Measurements from ENCODE around the gene HAPLN2.
"Not testable (repeated sequence)": the region's sequence is repeated elsewhere in the genome, so short reads cannot be mapped to it uniquely, and the experiment has no call there.

Gene HAPLN2

DNA sequence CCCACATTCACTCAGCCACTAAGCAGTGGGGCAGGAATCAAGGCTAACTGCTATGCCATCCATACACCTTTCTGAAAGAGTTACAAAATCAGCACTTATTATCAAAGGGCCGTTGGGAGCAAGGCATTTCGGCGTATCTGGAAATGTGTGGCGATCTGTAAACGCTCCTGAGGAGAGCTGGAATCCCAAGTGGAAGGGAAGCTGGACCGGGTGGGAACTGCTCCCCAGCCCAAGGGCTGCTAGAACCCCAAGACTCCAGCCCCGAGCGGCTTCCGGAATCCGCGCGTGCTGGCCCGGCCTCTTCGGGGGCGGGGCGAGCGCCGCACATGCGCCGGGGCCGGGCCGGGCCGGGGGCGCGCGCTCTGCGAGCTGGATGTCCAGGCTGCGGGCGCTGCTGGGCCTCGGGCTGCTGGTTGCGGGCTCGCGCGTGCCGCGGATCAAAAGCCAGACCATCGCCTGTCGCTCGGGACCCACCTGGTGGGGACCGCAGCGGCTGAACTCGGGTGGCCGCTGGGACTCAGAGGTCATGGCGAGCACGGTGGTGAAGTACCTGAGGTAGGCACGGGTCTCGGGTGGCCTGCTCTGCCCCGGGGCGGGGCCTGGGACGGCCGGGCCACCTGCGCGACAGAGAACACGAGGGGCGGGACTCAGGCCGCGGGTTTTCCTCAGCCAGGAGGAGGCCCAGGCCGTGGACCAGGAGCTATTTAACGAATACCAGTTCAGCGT, 27.6 kb upstream of the HAPLN2 start, which contains the start of gene NAXE:
Gene NAXE, plus strand, starts transcription at position 345 of the 726 bp plus-strand sequence. Its CDS starts 29 bp downstream, at position 374.
- DNase-seq: peak in 50 of 51 donors; percentile 21 to 85 (median 67)

DNA sequence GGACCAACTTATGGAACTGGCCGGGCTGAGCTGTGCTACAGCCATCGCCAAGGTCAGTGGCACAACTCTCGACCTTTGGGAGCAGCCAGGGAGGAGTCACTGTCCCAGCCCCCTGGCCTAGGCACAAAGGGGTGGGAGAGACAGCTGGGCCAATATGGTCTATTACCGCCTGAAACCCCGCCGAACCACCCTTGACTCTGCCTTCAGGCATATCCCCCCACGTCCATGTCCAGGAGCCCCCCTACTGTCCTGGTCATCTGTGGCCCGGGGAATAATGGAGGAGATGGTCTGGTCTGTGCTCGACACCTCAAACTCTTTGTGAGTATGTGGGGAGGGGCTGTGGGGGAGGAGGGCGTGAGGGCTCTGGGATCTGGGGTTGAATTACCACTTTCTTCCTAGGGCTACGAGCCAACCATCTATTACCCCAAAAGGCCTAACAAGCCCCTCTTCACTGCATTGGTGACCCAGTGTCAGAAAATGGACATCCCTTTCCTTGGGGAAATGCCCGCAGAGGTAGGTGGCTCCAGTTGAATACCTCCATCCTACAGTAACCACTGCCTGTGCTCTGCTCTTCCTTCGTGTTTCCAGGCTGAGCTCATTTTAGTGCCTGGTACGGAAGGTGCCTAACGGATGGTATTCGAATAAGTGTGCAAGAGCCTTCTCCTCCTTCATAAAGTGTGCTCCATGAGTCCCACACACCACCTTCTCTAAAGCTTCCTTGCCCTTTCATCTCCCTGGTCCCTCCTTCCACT, 26.9 kb upstream of the HAPLN2 start:
- DNase-seq: no peak

DNA sequence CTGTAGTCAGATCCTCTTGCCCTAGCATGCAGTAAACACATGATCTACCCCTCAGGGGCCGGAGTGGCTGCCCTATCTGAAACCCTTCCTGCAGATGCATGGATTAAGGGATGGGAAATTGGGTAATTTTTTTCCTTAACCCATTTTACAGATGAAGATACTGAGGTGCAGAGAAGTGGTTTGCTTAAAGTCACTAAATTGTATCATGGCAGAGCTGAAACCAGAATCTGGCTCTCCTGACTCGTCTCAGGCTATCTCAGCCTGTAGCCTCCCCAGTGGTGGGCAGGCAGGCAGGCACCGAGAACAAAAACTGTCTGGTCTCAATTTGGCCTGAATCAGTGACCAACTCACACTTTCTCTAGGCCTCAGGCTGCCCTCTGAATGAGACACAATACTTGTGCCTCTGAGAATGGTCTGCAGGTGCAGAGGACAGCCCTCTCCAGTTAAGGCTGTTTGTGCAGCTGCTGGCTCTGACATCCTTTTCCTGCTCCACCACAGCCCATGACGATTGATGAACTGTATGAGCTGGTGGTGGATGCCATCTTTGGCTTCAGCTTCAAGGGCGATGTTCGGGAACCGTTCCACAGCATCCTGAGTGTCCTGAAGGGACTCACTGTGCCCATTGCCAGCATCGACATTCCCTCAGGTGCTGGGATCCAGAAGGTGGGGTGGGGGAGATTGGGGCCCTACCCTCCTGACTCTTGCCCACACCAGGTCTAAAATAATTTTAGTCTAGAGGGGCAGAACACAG, 26.1 kb upstream of the HAPLN2 start:
- DNase-seq: no peak

DNA sequence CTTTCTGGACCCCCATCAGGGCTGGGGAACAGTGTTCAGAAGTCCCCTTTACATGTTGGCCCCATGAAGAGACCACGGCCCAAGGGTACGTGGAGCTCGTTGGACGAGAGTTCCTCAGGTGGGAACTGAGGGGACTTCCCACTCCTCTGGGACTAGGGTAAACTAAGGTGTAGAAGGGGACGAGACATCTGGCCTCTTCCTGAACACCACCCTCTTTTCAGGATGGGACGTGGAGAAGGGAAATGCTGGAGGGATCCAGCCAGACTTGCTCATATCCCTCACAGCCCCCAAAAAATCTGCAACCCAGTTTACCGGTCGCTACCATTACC, 25.6 kb upstream of the HAPLN2 start:
- DNase-seq: no peak

DNA sequence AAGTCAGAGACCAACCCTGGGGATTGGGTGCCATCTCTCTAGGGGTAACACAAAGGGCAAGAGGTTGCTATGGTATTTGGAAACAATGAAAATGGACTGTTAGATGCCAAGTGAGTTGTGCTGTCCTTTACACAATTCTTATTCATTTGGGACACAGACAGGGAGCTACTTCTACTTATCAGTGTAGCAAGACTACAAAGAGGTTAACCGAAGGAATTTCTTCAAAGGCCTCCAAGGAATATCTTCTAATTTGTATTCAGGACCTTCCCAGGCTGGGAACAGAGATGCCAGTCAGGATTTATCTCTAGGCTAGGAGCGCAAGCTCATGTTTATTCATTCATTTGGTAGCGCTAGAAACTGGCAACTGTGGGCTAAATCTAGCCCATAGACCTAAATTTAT, 25.0 kb upstream of the HAPLN2 start:
- DNase-seq: peak in 1 of 51 donors; percentile 22

DNA sequence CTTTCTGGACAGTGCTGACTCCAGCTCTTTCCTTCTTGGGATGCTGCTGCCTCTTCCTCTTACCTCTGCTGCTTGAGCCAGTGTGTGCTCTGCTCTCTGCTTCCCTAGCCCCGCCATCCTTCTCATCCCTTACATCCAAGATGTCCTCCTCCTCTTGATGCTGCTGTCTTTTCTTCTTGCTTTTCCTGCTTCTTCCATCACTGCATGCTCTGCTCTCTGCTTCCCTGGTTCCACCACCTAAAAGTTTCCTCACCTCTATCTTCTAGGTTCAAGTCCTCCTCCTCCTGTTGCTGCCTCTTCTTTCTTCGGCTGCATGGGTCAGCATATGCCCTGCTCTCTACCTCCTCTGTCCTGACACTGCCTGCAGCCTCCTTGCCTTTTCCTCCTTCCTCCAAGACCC, 24.2 kb upstream of the HAPLN2 start:
- no peak for DNase-seq

DNA sequence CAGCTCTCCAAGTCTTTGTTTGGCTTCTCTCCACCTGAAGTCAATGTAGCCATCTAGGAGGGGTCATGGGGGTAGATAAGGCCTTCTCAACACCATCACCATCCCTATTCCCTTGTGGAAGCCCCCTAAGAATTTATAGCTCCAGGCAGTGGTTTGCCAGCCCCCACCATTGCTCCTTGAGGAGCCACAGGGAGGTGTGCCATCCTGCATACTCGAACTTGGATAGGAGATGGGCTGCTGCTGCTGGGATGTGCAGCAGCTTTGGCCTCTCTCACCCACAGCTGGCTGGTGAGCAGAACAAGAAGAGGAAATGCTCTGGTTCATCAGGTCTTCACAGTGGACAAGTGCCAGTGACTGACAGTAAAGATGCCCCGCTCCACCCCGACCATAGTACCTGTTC, 22.8 kb upstream of the HAPLN2 start:
- no peak for DNase-seq

DNA sequence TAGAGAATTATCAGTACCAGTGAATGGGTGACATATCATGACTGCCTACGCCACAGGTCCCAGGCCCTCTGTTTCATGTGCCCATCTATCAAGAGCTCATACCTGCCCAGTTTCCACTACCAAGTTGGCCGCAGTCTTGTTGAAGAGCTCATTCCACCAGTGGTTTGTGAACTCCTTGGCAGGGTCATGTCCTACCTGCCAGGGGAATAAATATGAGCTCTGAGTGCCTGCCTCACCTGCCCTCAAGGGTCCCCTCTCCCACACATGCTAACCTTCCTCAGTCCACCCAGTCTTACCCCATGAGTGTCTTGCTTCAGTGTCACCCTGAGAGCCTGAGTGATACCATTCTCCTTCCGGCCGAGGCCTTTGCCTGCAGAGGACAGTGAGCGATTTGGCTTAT, 21.1 kb upstream of the HAPLN2 start:
- no peak for DNase-seq

DNA sequence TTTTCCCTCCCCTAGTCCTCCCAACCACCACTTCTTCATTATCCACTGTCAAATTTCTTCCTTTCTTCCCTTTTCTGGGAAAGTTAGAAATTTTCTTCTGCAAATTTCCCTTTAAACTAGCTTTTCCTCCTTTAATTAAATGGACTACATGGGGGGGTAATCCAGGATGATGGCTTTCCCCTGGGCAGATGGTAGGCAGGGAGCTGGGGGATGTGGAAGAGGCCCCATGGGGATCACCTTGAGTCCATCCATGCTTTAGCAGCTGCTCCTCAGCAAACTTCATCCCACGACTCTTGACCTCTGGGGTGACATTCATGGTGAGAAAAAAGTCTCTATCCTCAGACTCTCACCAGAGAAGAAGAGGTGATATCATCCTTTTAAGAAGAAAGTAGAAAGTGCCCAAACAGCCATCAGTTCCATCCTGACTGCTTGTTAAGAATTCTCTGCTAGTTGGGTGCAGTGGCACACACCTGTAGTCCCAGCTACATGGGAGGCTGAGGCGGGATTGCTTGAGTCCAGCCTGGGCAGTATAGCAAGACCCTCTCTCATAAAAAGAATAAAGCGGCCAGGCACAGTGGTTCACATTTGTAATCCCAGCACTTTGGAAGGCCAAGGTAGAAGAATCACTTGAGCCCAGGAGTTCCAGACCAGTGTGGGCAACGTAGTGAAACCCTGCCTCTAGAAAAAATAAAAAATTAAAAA, 20.3 kb upstream of the HAPLN2 start:
- no peak for DNase-seq

DNA sequence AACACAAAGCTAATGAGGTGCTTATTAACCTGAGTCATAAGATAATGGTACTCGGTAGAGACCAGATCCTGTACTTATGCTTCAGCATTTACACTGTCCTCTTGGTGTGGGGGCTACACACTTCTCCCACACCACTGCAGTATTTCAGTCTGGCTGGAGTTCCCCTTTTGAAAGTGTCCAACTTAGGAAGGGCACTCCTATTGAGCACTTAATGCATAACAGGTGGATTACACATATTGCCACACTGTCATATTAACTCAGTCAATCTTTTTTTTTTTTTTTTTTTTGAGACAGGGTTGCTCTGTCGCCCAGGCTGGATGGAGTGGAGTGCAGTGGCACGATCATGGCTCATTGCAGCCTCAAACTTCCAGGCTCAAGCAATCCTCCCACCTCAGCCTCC, 19.4 kb upstream of the HAPLN2 start:
- no peak for DNase-seq

DNA sequence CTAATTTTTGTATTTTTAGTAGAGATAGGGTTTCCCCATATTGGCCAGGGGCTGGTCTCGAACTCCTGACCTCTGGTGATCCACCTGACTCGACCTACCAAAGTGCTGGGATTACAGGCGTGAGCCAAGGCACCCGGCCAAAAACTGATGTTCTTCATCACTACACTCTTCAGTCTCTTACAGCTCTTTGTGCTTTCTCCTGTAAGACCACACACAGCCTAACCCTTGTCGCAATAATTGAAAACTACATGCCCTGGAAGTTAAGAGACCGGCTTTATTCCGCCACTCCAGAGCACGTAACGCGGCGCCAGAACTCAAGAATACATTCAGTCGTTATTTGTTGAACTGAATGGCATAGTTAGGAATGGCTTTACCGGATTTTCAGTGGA, 18.5 kb upstream of the HAPLN2 start:
- DNase-seq: no peak

DNA sequence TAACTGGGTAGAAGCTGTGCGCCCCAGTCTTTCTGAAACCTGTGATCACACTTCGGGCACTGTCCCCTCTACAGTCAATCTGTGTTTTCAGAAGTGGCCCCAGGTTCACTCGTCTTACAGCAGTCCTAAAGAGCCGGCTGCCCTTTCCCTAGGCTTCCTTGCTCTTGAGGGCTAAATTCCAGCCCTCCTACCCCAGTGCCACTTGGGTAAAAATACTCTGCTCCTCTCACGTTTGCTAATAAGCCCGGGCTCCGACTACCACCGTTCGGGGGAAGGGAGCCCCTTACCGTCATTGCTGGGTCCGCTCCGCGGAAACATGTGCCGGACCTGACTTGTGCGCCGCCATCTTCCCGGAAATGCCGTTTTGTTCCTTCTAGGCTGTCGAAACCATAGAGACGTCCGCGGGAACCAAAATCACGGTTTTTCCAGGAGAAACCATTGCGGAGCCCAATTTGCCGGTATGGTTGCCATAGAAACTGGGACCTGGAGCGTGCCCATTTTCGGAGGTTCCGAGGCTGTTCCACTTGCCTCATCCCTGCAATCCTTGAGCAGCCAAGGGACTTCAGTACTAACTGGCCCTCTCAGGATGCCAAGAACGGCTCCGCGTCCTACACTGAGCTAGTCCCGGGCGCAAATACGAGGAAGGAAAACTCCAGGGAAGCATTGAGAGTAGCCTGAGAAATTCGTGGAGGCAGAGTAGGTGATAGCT, 17.9 kb upstream of the HAPLN2 start, which contains the start of gene GPATCH4:
Gene GPATCH4, minus strand, starts transcription at position 358 of the 709 bp plus-strand sequence.
- DNase-seq: peak in 49 of 51 donors; percentile 31 to 93 (median 69)

DNA sequence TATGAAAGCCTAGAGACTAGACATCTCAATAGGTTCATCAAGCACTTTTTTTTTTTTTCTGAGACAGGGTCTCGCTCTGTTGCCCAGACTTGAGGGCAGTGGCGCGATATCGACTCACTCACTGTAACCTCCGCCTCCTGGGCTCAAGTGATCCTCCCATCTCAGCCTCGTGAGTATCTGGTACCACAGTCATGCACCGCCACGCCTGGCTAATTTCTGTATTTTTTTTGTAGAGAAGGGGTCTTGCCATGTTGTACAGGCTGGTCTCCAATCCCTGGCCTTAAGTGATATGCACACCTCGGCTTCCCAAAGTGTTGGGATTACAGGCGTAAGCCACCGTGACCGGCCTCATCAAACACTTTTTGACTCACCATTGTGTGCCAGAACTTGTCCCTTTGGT, 17.3 kb upstream of the HAPLN2 start:
- no peak for DNase-seq

DNA sequence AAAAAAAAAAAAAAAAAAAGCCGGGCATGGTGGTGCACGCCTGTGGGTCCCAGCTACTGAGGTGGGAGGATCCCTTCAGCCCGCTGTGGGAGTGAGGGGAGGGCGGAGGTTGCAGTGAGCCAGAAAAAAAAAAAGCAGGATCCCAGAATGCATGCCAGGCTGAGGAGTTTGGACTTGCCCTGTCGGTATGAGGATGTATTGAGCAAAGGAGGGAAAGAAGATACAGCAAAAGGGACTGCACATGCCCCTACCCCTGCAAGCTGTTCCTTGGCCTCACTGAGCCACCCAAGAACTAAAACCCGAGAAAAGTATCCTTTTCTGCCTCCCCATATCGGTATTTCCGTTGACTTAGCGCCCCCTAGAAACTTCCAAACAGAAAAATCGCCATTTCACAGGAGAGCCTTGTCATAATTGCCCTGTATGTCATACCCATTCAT, 16.6 kb upstream of the HAPLN2 start:
- peak in 1 of 51 donors; percentile 11 for DNase-seq

DNA sequence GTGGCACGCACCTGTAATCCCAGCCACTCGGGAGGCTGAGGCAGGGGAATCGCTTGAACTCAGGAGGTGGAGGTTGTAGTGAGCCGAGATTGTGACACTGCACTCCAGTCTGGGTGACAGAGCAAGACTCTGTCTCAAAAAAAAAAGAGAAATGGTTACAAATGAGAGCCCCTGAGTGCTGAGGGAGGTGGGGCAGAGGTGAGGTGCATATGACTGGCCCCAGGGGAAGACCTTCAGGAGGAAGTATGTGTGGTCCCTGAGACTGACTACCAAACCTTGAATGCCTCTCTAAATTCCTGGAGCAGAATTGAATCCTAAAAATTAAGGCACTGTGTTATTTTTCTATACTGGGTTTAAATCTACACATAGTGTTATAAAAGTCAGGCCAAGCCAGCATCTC, 11.9 kb upstream of the HAPLN2 start:
- not testable (repeated sequence) for DNase-seq

DNA sequence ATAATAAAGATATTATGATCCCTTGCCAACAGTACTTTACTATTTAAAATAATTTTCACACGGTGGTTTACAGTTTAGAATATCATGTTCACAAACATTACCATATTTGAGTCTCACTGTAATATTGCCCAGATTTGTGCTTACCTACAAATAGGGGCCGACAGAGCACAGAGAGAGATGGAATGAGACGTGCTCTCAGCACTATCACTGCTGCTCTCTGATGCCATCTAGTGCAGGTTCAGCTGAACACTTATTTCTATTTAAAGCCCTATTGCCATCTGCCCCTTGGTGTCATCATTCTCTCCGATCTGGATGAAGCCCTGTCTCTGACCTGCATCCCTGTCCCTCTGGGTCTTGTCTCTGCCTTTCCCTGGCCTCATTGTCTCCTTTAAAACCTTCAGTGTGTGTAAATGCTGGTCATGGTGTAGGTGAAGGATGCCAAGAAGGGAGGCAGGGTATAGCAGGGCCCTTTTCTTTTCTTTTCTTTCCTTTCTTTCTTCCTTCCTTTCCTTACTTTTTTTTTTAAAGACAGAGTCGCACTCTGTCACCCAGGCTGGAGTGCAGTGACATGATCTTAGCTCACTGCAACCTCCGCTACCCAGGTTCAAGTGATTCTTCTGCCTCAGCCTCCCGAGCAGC, 11.1 kb upstream of the HAPLN2 start:
- peak in 30 of 51 donors; percentile 9 to 79 (median 44) for DNase-seq

DNA sequence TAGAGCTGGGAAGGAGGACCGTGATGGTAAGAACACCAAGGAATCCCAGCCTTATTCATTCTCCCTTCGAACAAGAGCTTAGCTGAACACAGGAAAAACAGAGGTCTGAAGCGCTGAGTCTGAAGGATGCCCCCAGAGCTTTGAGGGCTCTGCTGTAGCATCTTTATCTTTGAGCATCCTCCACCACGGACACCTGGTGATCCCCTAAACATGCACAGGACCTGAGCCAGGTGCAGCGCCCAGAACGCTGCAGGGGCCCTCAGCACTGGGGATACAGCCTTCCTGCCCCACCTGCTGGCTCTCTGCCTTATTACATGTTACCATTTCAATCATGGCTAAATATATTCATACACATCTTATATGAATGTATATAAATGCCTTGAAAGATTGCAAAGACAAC, 10.2 kb upstream of the HAPLN2 start:
- peak in 2 of 51 donors; percentile 7 to 12 for DNase-seq

DNA sequence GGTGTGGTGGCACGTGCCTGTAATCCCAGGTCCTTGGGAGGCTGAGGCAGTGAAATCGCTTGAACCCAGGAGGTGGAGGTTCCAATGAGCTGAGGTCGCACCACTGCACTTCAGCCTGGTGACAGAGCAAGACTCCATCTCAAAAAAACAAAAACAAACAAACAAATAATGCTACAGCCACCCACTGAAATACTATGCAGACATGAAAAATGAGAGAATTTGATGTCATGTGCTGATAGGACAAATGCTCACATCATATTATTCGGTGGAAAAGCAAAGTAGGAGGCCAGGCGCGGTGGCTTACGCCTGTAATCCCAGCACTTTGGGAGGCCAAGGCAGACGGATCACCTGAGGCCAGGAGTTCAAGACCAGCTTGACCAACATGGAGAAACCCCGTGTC, 9.1 kb upstream of the HAPLN2 start:
- not testable (repeated sequence) for DNase-seq

DNA sequence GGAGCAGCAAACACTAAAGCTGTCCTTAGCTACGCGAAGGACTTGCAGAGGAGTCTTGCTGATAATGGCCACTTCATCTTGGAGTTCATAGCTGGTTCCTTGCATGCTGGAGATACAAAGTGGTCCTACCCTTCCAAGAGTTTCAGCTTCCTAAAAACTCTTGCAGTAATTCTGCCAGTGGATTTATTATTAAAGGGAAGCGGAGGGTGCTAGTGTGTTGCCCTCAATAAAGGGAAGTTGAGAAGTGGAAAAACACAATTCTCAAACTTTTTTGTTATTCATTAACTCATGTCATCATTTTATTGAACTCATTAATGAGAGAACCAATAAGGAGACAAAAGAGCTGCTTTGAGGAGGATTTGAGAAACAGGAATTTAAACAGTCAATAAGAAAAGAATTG, 6.5 kb upstream of the HAPLN2 start:
- DNase-seq: no peak

DNA sequence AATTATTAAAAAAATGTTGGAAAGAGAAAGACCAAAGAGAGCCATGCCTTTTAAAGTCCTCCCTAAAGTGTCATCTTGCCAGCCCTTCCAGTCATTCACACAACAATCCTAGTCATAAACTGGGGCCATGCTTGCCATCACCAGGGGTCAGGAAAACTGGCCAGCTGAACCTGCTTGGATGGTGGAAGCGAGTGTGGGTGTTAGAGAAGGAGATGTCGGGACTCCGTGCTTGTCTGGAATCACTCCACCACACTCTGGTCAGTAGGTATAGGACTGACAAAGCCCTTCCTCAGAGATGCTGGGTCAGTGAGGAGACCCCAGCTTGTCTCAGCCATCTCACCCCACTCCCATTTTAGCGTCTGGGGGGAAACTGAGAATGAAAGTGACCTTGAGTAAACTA, 3.3 kb upstream of the HAPLN2 start:
- DNase-seq: peak in 4 of 51 donors; percentile 22 to 72 (median 25)

All from hypothalamus (tissue), 51 donors.